A549 (cell line): Measurements from ENCODE around the gene SLC66A3. TPM values are rescaled to one million over a fixed set of nuclear protein-coding genes. Genes with fewer than 3 reads are reported as not detected.

Experiments used
- ATAC-seq, 2 experiments: fragments of 200-7000 bp in 1 of 2; fragments of >200 bp in 1 of 2; cut with Nextera tagmentation in 1 of 2; cut with Tn5 transposase in 1 of 2; 3 replicates each; pipeline versions ENCODE4 v1.8.0 to v1.9.1; 2018 to 2020; ENCODE audit warnings: mild to moderate bottlenecking in 1 of 2, moderate library complexity in 1 of 2
- CTCF ChIA-PET: fragments of 300-600 bp; sonication (Branson Sonifier 250); formaldehyde crosslinking; extraction: SDS; loops from one replicate; lab custom pipeline; 2021; ENCODE audit warnings: antibody characterized with exemption, inconsistent platforms; lab: Yijun Ruan, JAX
- POLR2A ChIA-PET: fragments of 350-600 bp; formaldehyde crosslinking; extraction: SDS; loops from one replicate; lab custom pipeline; 2021; ENCODE audit warnings: antibody characterized with exemption, inconsistent platforms; lab: Yijun Ruan, JAX
- DNase-seq, 2 experiments: peaks; one replicate each; pipeline versions ENCODE4 v3.0.0 to v3.0.0-alpha.2; 2011 to 2016; ENCODE audit warnings: low read depth in 1 of 2, low spot score in 1 of 2
- FAIRE-seq: peaks from 2 replicates; lab custom pipeline; 2011; peaks lifted over from hg19 to GRCh38; lab: Jason Lieb, UNC
- H3K27ac ChIP-seq, 2 experiments: fragments of >200 bp; sonication (Bioruptor Twin); formaldehyde crosslinking; 3 replicates each; pipeline ENCODE4 v1.5.1; 2016 to 2017
- H3K4me1 ChIP-seq: fragments of >200 bp; sonication (Bioruptor Twin); formaldehyde crosslinking; 3 replicates; pipeline ENCODE4 v1.6.1; 2016
- H3K4me2 ChIP-seq: fragments of >200 bp; sonication (Bioruptor Twin); formaldehyde crosslinking; 3 replicates; pipeline ENCODE4 v1.6.1; 2016
- H3K4me3 ChIP-seq: fragments of >200 bp; sonication (Bioruptor Twin); formaldehyde crosslinking; 3 replicates; pipeline ENCODE4 v1.5.1; 2016
- H3K9me3 ChIP-seq: fragments of >200 bp; sonication (Bioruptor Twin); formaldehyde crosslinking; 3 replicates; pipeline ENCODE4 v1.6.1; 2016
- CBX2 ChIP-seq: fragments of 200-600 bp; sonication (generic); IDR thresholded peaks from 2 replicates; pipeline ENCODE4 v1.6.1; 2016; ENCODE audit warnings: low read depth, mild to moderate bottlenecking, borderline replicate concordance
- CHD2 ChIP-seq: fragments of 150-350 bp; IDR thresholded peaks from 2 replicates; pipeline ENCODE4 v1.6.1; 2014; ENCODE audit warnings: low read length; ENCODE audit not compliant: partially characterized antibody
- CHD4 ChIP-seq: fragments of 200-600 bp; sonication (generic); IDR thresholded peaks from 2 replicates; pipeline ENCODE4 v1.6.1; 2016; ENCODE audit warnings: antibody characterized with exemption, mild to moderate bottlenecking, borderline replicate concordance
- EHF ChIP-seq: fragments of 250-450 bp; sonication (Bioruptor Pico); IDR thresholded peaks from 2 replicates; pipeline ENCODE4 v1.5.0; 2020; ENCODE audit warnings: mild to moderate bottlenecking
- ESRRA ChIP-seq: fragments of 150-350 bp; IDR thresholded peaks from 2 replicates; pipeline ENCODE4 v1.6.1; 2014; ENCODE audit warnings: mild to moderate bottlenecking, low read length, borderline replicate concordance
- FOSL2 ChIP-seq, 2 experiments: fragments of 450-650 bp in 1 of 2; fragments of >200 bp in 1 of 2; sonication (Bioruptor Twin) in 1 of 2; formaldehyde crosslinking; IDR thresholded peaks; 2 replicates each; pipeline versions ENCODE4 v1.5.0 to v1.6.1; 2016 to 2020; ENCODE audit warnings: mild to moderate bottlenecking in 1 of 2, moderate library complexity in 1 of 2
- FOXS1 ChIP-seq: fragments of 250-450 bp; sonication (Bioruptor Pico); IDR thresholded peaks from 2 replicates; pipeline ENCODE4 v1.5.0; 2020; ENCODE audit warnings: mild to moderate bottlenecking, moderate library complexity
- GATA3 ChIP-seq: IDR thresholded peaks from 2 replicates; pipeline ENCODE4 v1.6.1; 2012; ENCODE audit warnings: borderline replicate concordance
- HDAC2 ChIP-seq: fragments of 200-600 bp; sonication (generic); IDR thresholded peaks from 2 replicates; pipeline ENCODE4 v1.6.1; 2016
- JUNB ChIP-seq: fragments of >200 bp; sonication (Bioruptor Twin); formaldehyde crosslinking; IDR thresholded peaks from 2 replicates; pipeline ENCODE4 v1.6.1; 2016
- MAFK ChIP-seq: fragments of 450-650 bp; IDR thresholded peaks from 2 replicates; pipeline ENCODE4 v1.6.1; 2014; ENCODE audit not compliant: partially characterized antibody
- MAZ ChIP-seq: fragments of 150-350 bp; IDR thresholded peaks from 2 replicates; pipeline ENCODE4 v1.6.1; 2014; ENCODE audit warnings: antibody characterized with exemption, low read depth, low read length, borderline replicate concordance
- MYC ChIP-seq: IDR thresholded peaks from 2 replicates; pipeline ENCODE4 v1.6.1; 2012; ENCODE audit warnings: mild to moderate bottlenecking, inconsistent platforms, low read length, improper control_type of control experiment, borderline replicate concordance
- PBX3 ChIP-seq: IDR thresholded peaks from 2 replicates; pipeline ENCODE4 v1.6.1; 2012
- PHF8 ChIP-seq: fragments of 200-600 bp; sonication (generic); IDR thresholded peaks from 2 replicates; pipeline ENCODE4 v1.6.1; 2016; ENCODE audit warnings: low read depth, mild to moderate bottlenecking, antibody characterized with exemption, moderate library complexity, borderline replicate concordance
- POLR2A ChIP-seq: IDR thresholded peaks from 2 replicates; pipeline ENCODE4 v1.6.1; 2012; ENCODE audit warnings: mild to moderate bottlenecking, low read length
- RARB ChIP-seq: fragments of 250-450 bp; sonication (Bioruptor Pico); IDR thresholded peaks from 2 replicates; pipeline ENCODE4 v1.8.0; 2021; ENCODE audit warnings: mild to moderate bottlenecking, moderate library complexity
- RCOR1 ChIP-seq: fragments of 150-350 bp; IDR thresholded peaks from 2 replicates; pipeline ENCODE4 v1.6.1; 2014; ENCODE audit warnings: antibody characterized with exemption, low read length, low read depth
- RFX5 ChIP-seq: fragments of 450-650 bp; IDR thresholded peaks from 2 replicates; pipeline ENCODE4 v1.7.1; 2014; ENCODE audit warnings: antibody characterized with exemption, mild to moderate bottlenecking, moderate library complexity
- TP53 ChIP-seq: fragments of 250-450 bp; sonication (Bioruptor Pico); IDR thresholded peaks from 2 replicates; pipeline ENCODE4 v1.5.0; 2021; ENCODE audit warnings: mild to moderate bottlenecking, moderate library complexity
- ZSCAN20 ChIP-seq: fragments of 250-450 bp; sonication (Bioruptor Pico); IDR thresholded peaks from 2 replicates; pipeline ENCODE4 v1.8.0; 2022; ENCODE audit warnings: mild to moderate bottlenecking, moderate library complexity
- WGBS: methylation state at CpG from one replicate; pipeline ENCODE4 v1.1.6; 2017; ENCODE audit errors: missing lambda C conversion rate; 5-methylcytosine and 5-hydroxymethylcytosine counted together
- polyA plus RNA-seq, 4 experiments: library from polyadenylated mRNA; depleted of rRNA in 3 of 4; stranded (reverse); fragments of >200 nt; fragmentation: RNase III in 1 of 4; extraction: RNeasy Plus Mini Kit Qiagen cat#74134 plus additional on column Dnase treatment in 1 of 4; gene quantifications; 2 replicates in 3 of 4; 3 replicates in 1 of 4; pipeline ENCODE4 v1.2.3, GENCODE V29; 2011 to 2017
- TF ChIP-seq, protein P1 (sequence below): IDR thresholded peaks from 2 replicates; pipeline ENCODE4 v1.6.1; 2012; ENCODE audit warnings: low read depth, borderline replicate concordance
- TF ChIP-seq, protein P2 (sequence below): fragments of 200-600 bp; sonication (generic); IDR thresholded peaks from 2 replicates; pipeline ENCODE4 v1.6.1; 2016; ENCODE audit warnings: antibody characterized with exemption, mild to moderate bottlenecking, moderate library complexity
- TF ChIP-seq, protein P3 (sequence below): fragments of 250-450 bp; sonication (Bioruptor Pico); IDR thresholded peaks from 2 replicates; pipeline ENCODE4 v1.5.0; 2020; ENCODE audit warnings: low read depth, mild to moderate bottlenecking, moderate library complexity
- TF ChIP-seq, protein P4 (sequence below): fragments of 250-450 bp; sonication (Bioruptor Pico); IDR thresholded peaks from 2 replicates; pipeline ENCODE4 v1.5.0; 2021; ENCODE audit warnings: mild to moderate bottlenecking, moderate library complexity, borderline replicate concordance
- TF ChIP-seq, protein P5 (sequence below): fragments of >200 bp; sonication (Bioruptor Twin); formaldehyde crosslinking; IDR thresholded peaks from 2 replicates; pipeline ENCODE4 v1.6.1; 2016

SLC66A3 gene
- polyA plus RNA-seq, 2 of the 4 experiments (the other 2 are of a cell fraction) = 24.9 to 69.8 TPM

DNA sequence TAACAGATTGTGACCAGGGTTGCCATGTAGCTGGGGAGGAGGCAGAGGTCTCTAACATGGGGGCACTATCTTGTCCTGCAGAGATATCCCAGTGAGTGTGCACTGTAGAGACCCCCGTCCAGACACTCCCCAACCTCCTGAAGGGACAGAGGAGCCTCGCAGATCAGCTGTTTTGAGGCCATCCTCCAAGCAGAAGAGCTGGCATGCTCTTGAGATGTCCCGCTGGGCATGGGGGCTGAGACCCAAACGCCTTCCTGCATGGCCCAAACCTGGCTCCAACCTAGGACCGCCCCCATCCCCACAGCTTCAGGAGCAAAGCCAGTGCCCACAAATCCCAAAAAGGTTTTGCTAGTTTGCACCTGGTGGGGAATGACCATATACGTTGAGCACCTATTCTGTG, 2.7 kb upstream of the SLC66A3 start:
- WGBS = 82% methylated on average over 6 of the region's 6 CpGs
- Histone ChIP-seq H3K27ac (no peak overlapping the region), H3K4me3 (no peak overlapping the region)
- no peak for FAIRE-seq
- CTCF ChIA-PET = interaction anchor here (1.0 to 16.6 kb wide), 6 partner anchors 10 to 432 kb away, joined by 3 to 224 read pairs (median 5); a partner anchor contains a TSS
- TF ChIP-seq, protein P1, sequence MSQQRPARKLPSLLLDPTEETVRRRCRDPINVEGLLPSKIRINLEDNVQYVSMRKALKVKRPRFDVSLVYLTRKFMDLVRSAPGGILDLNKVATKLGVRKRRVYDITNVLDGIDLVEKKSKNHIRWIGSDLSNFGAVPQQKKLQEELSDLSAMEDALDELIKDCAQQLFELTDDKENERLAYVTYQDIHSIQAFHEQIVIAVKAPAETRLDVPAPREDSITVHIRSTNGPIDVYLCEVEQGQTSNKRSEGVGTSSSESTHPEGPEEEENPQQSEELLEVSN = no peak
- TF ChIP-seq MYC = no peak
- TF ChIP-seq PBX3 = no peak
- no peak for TF ChIP-seq FOXS1 (CRISPR knock-in tag)
- TF ChIP-seq, protein P2, sequence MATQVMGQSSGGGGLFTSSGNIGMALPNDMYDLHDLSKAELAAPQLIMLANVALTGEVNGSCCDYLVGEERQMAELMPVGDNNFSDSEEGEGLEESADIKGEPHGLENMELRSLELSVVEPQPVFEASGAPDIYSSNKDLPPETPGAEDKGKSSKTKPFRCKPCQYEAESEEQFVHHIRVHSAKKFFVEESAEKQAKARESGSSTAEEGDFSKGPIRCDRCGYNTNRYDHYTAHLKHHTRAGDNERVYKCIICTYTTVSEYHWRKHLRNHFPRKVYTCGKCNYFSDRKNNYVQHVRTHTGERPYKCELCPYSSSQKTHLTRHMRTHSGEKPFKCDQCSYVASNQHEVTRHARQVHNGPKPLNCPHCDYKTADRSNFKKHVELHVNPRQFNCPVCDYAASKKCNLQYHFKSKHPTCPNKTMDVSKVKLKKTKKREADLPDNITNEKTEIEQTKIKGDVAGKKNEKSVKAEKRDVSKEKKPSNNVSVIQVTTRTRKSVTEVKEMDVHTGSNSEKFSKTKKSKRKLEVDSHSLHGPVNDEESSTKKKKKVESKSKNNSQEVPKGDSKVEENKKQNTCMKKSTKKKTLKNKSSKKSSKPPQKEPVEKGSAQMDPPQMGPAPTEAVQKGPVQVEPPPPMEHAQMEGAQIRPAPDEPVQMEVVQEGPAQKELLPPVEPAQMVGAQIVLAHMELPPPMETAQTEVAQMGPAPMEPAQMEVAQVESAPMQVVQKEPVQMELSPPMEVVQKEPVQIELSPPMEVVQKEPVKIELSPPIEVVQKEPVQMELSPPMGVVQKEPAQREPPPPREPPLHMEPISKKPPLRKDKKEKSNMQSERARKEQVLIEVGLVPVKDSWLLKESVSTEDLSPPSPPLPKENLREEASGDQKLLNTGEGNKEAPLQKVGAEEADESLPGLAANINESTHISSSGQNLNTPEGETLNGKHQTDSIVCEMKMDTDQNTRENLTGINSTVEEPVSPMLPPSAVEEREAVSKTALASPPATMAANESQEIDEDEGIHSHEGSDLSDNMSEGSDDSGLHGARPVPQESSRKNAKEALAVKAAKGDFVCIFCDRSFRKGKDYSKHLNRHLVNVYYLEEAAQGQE = no peak
- TF ChIP-seq CHD2 = no peak
- TF ChIP-seq ESRRA = no peak
- TF ChIP-seq EHF (CRISPR knock-in tag) = no peak
- TF ChIP-seq MAZ = no peak
- TF ChIP-seq, protein P3, sequence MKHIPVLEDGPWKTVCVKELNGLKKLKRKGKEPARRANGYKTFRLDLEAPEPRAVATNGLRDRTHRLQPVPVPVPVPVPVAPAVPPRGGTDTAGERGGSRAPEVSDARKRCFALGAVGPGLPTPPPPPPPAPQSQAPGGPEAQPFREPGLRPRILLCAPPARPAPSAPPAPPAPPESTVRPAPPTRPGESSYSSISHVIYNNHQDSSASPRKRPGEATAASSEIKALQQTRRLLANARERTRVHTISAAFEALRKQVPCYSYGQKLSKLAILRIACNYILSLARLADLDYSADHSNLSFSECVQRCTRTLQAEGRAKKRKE (CRISPR knock-in tag) = no peak
- no peak for TF ChIP-seq CBX2
- no peak for TF ChIP-seq POLR2A
- no peak for TF ChIP-seq ZSCAN20 (CRISPR knock-in tag)
- no peak for TF ChIP-seq MAFK
- TF ChIP-seq, all 56 proteins: peak for 0
- POLR2A ChIA-PET = no interaction called here
- H3K9me3 ChIP-seq = no peaks in the 10 kb centered on the region
- DNase-seq (no peak), ATAC-seq (no peak)
- H3K4me1 ChIP-seq = peaks cover 18% of the 10 kb centered on the region
- H3K4me2 ChIP-seq = no peak overlapping the region

DNA sequence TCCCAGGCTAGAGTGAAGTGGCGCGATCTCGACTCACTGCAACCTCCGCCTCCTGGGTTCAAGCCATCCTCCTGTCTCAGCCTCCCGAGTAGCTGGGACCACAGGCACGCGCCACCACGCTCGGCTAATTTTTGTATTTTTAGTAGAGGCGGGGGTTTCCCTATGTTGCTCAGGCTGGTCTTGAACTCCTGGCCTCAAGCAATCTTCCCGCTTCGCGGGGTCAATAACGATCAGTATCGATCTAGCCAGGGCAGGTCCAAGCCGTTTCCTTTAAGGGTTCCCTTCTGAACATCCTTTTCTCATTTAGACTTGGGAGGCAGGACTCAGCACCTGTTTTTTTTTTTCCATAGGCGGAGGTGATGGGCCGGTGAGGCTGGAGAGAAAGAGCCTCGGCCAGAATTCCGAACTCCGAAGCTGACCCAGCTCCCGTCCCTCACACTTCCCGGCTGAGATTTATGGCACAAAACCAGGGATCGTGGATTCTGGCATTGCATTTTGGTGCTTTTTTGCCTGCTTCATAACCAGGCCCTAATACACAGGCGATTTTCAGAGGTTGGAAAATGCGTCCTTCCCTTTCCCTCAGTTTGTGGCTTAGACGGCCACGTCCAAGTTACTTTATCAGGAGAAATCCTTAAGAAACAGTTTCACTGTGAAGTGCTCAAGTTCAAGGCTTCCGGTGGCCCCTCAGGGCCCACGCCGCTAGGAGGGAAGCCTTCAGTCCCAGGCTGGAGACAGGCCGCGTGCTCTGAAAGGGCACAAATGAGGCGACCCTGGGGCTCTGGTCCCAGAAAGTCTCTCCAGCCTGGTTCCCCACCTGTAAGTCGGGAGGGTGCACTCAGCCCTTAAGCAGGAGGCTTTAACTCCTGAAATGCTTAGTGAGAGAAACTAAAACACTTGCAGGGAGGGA, 998 bp upstream of the SLC66A3 start:
- no peaks in the 10 kb centered on the region for H3K9me3 ChIP-seq
- 78% methylated on average over 35 of the region's 35 CpGs for WGBS
- POLR2A ChIA-PET = interaction anchor here (0.6 to 2.0 kb wide), 14 partner anchors 10 to 439 kb away, joined by 3 to 17 read pairs (median 4); partner anchors contain the start of genes KCNF1, PDIA6 and ROCK2
- peak; percentile 50; the same call in 1 of the 2 replicates for TF ChIP-seq TP53 (CRISPR knock-in tag)
- no peak for TF ChIP-seq RARB
- TF ChIP-seq MAZ = no peak
- TF ChIP-seq, protein P4, sequence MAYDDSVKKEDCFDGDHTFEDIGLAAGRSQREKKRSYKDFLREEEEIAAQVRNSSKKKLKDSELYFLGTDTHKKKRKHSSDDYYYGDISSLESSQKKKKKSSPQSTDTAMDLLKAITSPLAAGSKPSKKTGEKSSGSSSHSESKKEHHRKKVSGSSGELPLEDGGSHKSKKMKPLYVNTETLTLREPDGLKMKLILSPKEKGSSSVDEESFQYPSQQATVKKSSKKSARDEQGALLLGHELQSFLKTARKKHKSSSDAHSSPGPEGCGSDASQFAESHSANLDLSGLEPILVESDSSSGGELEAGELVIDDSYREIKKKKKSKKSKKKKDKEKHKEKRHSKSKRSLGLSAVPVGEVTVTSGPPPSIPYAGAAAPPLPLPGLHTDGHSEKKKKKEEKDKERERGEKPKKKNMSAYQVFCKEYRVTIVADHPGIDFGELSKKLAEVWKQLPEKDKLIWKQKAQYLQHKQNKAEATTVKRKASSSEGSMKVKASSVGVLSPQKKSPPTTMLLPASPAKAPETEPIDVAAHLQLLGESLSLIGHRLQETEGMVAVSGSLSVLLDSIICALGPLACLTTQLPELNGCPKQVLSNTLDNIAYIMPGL (CRISPR knock-in tag) = no peak
- no peak for TF ChIP-seq MYC
- no peak for TF ChIP-seq CHD4
- TF ChIP-seq FOSL2 (IDR thresholded peaks at IDR 0.05) = no peak
- no peak for TF ChIP-seq FOSL2 (CRISPR knock-in tag; IDR thresholded peaks at IDR 0.05)
- TF ChIP-seq GATA3 = no peak
- TF ChIP-seq, protein P5, sequence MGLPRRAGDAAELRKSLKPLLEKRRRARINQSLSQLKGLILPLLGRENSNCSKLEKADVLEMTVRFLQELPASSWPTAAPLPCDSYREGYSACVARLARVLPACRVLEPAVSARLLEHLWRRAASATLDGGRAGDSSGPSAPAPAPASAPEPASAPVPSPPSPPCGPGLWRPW = no peak
- TF ChIP-seq JUNB = no peak
- TF ChIP-seq RCOR1 = no peak
- TF ChIP-seq ZSCAN20 (CRISPR knock-in tag) = no peak
- peak; percentile 88 for TF ChIP-seq PHF8
- TF ChIP-seq RFX5 = no peak
- no peak for TF ChIP-seq HDAC2

More for the DNA sequence above, 998 bp upstream of the SLC66A3 start:
- Histone ChIP-seq H3K4me3 (peak overlapping the region; percentile 40), H3K27ac (peak overlapping the region; percentile 87 to 90), H3K4me2 (peak overlapping the region; percentile 75), H3K4me1 (peaks cover 14% of the 10 kb centered on the region)
- DNase-seq (no peak), FAIRE-seq (no peak), ATAC-seq (peak; percentile 35 to 46; a peak in 5 of 6 replicates)
- CTCF ChIA-PET = interaction anchor here (1.0 to 16.6 kb wide), 6 partner anchors 12 to 322 kb away, joined by 3 to 224 read pairs (median 8); a partner anchor contains a TSS
